NCI-H2081 (cell line): ENCODE data around the gene FBXO22.
"Not testable (repeated sequence)": the region's sequence is repeated elsewhere in the genome, so short reads cannot be mapped to it uniquely, and the experiment has no call there.

Experiments used
- DNase-seq, 2 experiments: peaks; one replicate each; lab custom pipeline; 2025; lab: John Stamatoyannopoulos, UW

FBXO22 gene

GRCh38 chr15:75981149-75981815 is 77.6 kb downstream of the FBXO22 start:
- DNase-seq: no peak

DNA sequence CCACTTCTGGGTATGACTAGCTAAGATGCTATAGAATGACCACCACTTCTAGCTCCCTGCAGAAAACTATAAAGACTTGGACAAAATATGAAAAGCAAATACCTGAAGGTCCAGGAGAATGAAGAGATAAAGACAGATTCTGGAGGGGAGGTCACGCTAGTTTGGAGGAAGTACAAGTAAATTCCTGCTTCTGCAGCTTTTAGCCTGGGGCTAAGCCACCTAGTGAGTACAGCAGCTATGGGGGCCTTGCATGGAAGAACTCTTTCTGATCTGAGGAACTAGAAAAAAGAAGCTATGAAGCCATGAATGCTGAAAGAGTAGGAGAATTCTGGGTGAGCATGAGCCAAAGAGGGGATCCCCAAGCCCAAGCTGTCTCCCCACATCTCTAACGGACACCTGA is 78.8 kb downstream of the FBXO22 start:
- no peak for DNase-seq

- not testable (repeated sequence) for DNase-seq
These were observed 81.0 kb downstream of the FBXO22 start for GRCh38 chr15:75984706-75985105.

DNA sequence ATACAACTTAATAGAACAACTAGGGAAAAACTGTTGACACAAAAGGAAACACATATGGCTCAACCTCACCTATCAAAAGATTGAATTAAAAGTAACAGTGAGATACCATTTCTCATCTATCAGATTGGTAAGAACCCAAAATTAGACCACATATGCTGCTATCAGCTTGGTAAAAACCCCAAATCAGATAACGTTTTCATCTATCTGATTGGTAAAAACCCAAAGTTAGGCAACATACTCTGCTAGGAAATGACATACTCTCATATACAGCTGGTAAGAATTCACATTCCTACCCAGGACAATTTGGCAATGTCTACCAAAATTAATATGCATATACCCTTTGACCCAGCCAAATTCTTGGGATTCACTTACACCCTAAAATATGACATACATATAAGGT is 82.3 kb downstream of the FBXO22 start:
- no peak for DNase-seq

GRCh38 chr15:75989045-75989444 is 85.4 kb downstream of the FBXO22 start:
- DNase-seq: no peak

DNA sequence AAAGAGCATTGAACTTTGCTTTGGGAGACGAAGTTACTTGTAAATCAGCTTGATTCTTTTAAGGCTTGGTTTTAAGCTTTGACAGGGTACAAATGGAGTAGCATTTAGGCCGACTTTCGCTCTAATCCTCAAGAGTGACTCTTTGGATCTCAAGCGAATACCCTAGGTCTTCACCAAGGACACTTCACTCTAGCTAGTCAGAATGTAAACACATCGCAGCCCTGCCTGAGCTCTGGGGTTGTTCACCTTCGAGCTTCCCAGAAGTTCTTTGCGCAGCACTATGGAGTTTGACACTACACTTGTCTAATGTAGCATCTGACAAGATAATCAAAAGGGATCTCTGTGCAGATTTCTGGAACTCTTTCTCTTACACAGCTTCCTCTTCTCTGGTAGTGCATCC is 86.2 kb downstream of the FBXO22 start:
- DNase-seq: no peak
